OCI-LY1 (cell line): ENCODE measurements around the gene KIAA1143.

Source experiments
- H2AFZ ChIP-seq: fragments of 200-600 bp; sonication (generic), shearing (Covaris generic); 2 replicates; pipeline ENCODE4 v1.6.0; 2014; ENCODE audit warnings: antibody characterized with exemption, mild to moderate bottlenecking, low read length
- H3F3A ChIP-seq: fragments of 200-600 bp; sonication (generic), shearing (Covaris generic); 2 replicates; pipeline ENCODE4 v1.6.0; 2014; ENCODE audit warnings: mild to moderate bottlenecking, antibody characterized with exemption, low read length, moderate library complexity; ENCODE audit not compliant: insufficient read depth
- H3K27ac ChIP-seq: fragments of 200-600 bp; sonication (generic); 2 replicates; pipeline ENCODE4 v1.5.1; 2014; ENCODE audit warnings: low read length, mixed run types, mild to moderate bottlenecking, low read depth; ENCODE audit not compliant: poor library complexity, severe bottlenecking
- H3K27me3 ChIP-seq: fragments of 200-600 bp; sonication (generic); 2 replicates; pipeline ENCODE4 v1.6.0; 2014; ENCODE audit warnings: antibody characterized with exemption, mild to moderate bottlenecking, low read length, moderate library complexity; ENCODE audit not compliant: insufficient read depth
- H3K36me3 ChIP-seq: fragments of 200-600 bp; sonication (generic); 2 replicates; pipeline ENCODE4 v1.6.1; 2014; ENCODE audit warnings: mild to moderate bottlenecking, antibody characterized with exemption, low read length, moderate library complexity, mixed read lengths; ENCODE audit not compliant: insufficient read depth
- H3K4me1 ChIP-seq: fragments of 200-600 bp; sonication (generic); 2 replicates; pipeline ENCODE4 v1.5.1; 2014; ENCODE audit warnings: mild to moderate bottlenecking, low read length, moderate library complexity; ENCODE audit not compliant: insufficient read depth, severe bottlenecking
- H3K4me2 ChIP-seq: fragments of 200-600 bp; sonication (generic), shearing (Covaris generic); 2 replicates; pipeline ENCODE4 v1.6.1; 2014; ENCODE audit warnings: low read length
- H3K4me3 ChIP-seq: fragments of 200-600 bp; sonication (generic); 2 replicates; pipeline ENCODE4 v1.5.1; 2014; ENCODE audit warnings: low read length, low read depth, mild to moderate bottlenecking, mixed read lengths; ENCODE audit not compliant: poor library complexity, severe bottlenecking
- H3K79me2 ChIP-seq: fragments of 200-600 bp; shearing (Covaris generic); 2 replicates; pipeline ENCODE4 v1.6.1; 2016; ENCODE audit warnings: mixed run types, low read length, mixed read lengths; ENCODE audit not compliant: insufficient read depth
- H3K9ac ChIP-seq: fragments of 200-600 bp; sonication (generic), shearing (Covaris generic); 2 replicates; pipeline ENCODE4 v1.6.1; 2014; ENCODE audit warnings: mild to moderate bottlenecking, low read length, mixed read lengths
- H3K9me2 ChIP-seq: fragments of 200-600 bp; sonication (generic), shearing (Covaris generic); 2 replicates; pipeline ENCODE4 v1.6.1; 2014; ENCODE audit warnings: low read depth, mild to moderate bottlenecking, low read length, mixed read lengths
- H3K9me3 ChIP-seq: fragments of 200-600 bp; shearing (Covaris generic); 2 replicates; pipeline ENCODE4 v1.6.1; 2014; ENCODE audit warnings: low read length, mixed read lengths
- H4K20me1 ChIP-seq: fragments of 200-600 bp; sonication (generic), shearing (Covaris generic); 2 replicates; pipeline ENCODE4 v1.6.0; 2016; ENCODE audit warnings: mild to moderate bottlenecking, low read length; ENCODE audit not compliant: insufficient read depth
- CTCF ChIP-seq: fragments of 200-600 bp; sonication (generic), shearing (Covaris generic); IDR thresholded peaks from 2 replicates; pipeline ENCODE4 v1.5.1; 2017; ENCODE audit warnings: mild to moderate bottlenecking, antibody characterized with exemption, low read length, moderate library complexity, mixed read lengths
- EZH2 ChIP-seq: fragments of 200-600 bp; sonication (generic), shearing (Covaris generic); IDR thresholded peaks from 2 replicates; pipeline ENCODE4 v1.8.0; 2017; ENCODE audit warnings: borderline replicate concordance, mixed run types, mild to moderate bottlenecking, antibody characterized with exemption, low read length, moderate library complexity, mixed read lengths

The KIAA1143 gene

GRCh38 chr3:44712455-44713075 is 48.9 kb downstream of the KIAA1143 start, which contains the start of gene ZNF502:
ZNF502 (plus strand) TSS chr3:44712660; CDS start chr3:44720262, 7,602 bp downstream.
- no peak within 1 kb of the TSS for H3K9ac ChIP-seq
- H3K79me2 ChIP-seq: no peaks in the 10 kb centered on the region
- H3K27ac ChIP-seq: no peak within 1 kb of the TSS
- TF ChIP-seq EZH2 (no peak), CTCF (no peak)
- H3K4me2 ChIP-seq: no peak within 1 kb of the TSS
- no peak within 1 kb of the TSS for H2AFZ ChIP-seq
- H3F3A ChIP-seq: no peaks in the 10 kb centered on the region
- peaks cover 12% of the 10 kb centered on the region; the same call in 1 of the 2 replicates for H3K9me3 ChIP-seq
- no peaks in the 10 kb centered on the region for H3K36me3 ChIP-seq
- no peaks in the 10 kb centered on the region for H4K20me1 ChIP-seq
- no peaks in the 10 kb centered on the region for H3K4me1 ChIP-seq
- H3K27me3 ChIP-seq: no peaks in the 10 kb centered on the region
- no peak within 1 kb of the TSS for H3K4me3 ChIP-seq
- H3K9me2 ChIP-seq: no peaks in the 10 kb centered on the region
